ENCODE data around the gene GRM5.

Gene GRM5

GRCh38 chr11:88831303-88831890, 234.4 kb downstream of the GRM5 start:
- H3K27me3 Mint-ChIP-seq (ENCODE audit: low read depth) = no peaks in the 10 kb centered on the region
- H3K4me3 Mint-ChIP-seq = no peak overlapping the region
- H3K9me3 Mint-ChIP-seq = no peaks in the 10 kb centered on the region

GRCh38 chr11:88827018-88827676, 238.6 kb downstream of the GRM5 start:
- no peak overlapping the region for H3K4me3 Mint-ChIP-seq
- no peaks in the 10 kb centered on the region for H3K27me3 Mint-ChIP-seq (ENCODE audit: low read depth)
- no peaks in the 10 kb centered on the region for H3K36me3 Mint-ChIP-seq (ENCODE audit: low read depth)
- no peak overlapping the region for H3K27ac Mint-ChIP-seq
- no peaks in the 10 kb centered on the region for H3K4me1 Mint-ChIP-seq (ENCODE audit: low read depth)
- no peaks in the 10 kb centered on the region for H3K9me3 Mint-ChIP-seq

More at GRCh38 chr11:88831303-88831890, 234.4 kb downstream of the GRM5 start:
- Mint-ChIP-seq H3K36me3 (ENCODE audit: low read depth) (no peaks in the 10 kb centered on the region), H3K27ac (no peak overlapping the region), H3K4me1 (ENCODE audit: low read depth) (no peaks in the 10 kb centered on the region)

- Mint-ChIP-seq H3K36me3 (ENCODE audit: low read depth) (no peaks in the 10 kb centered on the region), H3K27ac (no peak overlapping the region), H3K4me3 (no peak overlapping the region), H3K4me1 (ENCODE audit: low read depth) (no peaks in the 10 kb centered on the region), H3K9me3 (no peaks in the 10 kb centered on the region), H3K27me3 (ENCODE audit: low read depth) (no peaks in the 10 kb centered on the region)
Measured at GRCh38 chr11:88819616-88820015, 246.2 kb downstream of the GRM5 start.

GRCh38 chr11:88818978-88819377, 246.8 kb downstream of the GRM5 start:
- Mint-ChIP-seq H3K4me3 (no peak overlapping the region), H3K9me3 (no peaks in the 10 kb centered on the region), H3K4me1 (ENCODE audit: low read depth) (no peaks in the 10 kb centered on the region), H3K36me3 (ENCODE audit: low read depth) (no peaks in the 10 kb centered on the region), H3K27me3 (ENCODE audit: low read depth) (no peaks in the 10 kb centered on the region), H3K27ac (no peak overlapping the region)

- Mint-ChIP-seq H3K4me1 (ENCODE audit: low read depth) (peaks cover 3% of the 10 kb centered on the region), H3K4me3 (no peak overlapping the region), H3K27me3 (ENCODE audit: low read depth) (peaks cover 8% of the 10 kb centered on the region), H3K36me3 (ENCODE audit: low read depth) (no peaks in the 10 kb centered on the region), H3K27ac (no peak overlapping the region), H3K9me3 (no peaks in the 10 kb centered on the region)
Measured at GRCh38 chr11:88815505-88815904, 250.3 kb downstream of the GRM5 start.

GRCh38 chr11:88814076-88814475, 251.7 kb downstream of the GRM5 start:
- Mint-ChIP-seq H3K36me3 (ENCODE audit: low read depth) (no peaks in the 10 kb centered on the region), H3K4me3 (no peak overlapping the region), H3K4me1 (ENCODE audit: low read depth) (peaks cover 3% of the 10 kb centered on the region), H3K27ac (no peak overlapping the region), H3K9me3 (no peaks in the 10 kb centered on the region), H3K27me3 (ENCODE audit: low read depth) (peaks cover 12% of the 10 kb centered on the region)

GRCh38 chr11:88813233-88813915, 252.4 kb downstream of the GRM5 start:
- Mint-ChIP-seq H3K4me1 (ENCODE audit: low read depth) (peaks cover 3% of the 10 kb centered on the region), H3K9me3 (no peaks in the 10 kb centered on the region), H3K27me3 (ENCODE audit: low read depth) (peaks cover 12% of the 10 kb centered on the region), H3K36me3 (ENCODE audit: low read depth) (no peaks in the 10 kb centered on the region), H3K27ac (no peak overlapping the region), H3K4me3 (no peak overlapping the region)

GRCh38 chr11:88810420-88811097, 255.2 kb downstream of the GRM5 start:
- H3K27ac Mint-ChIP-seq = no peak overlapping the region
- no peaks in the 10 kb centered on the region for H3K9me3 Mint-ChIP-seq
- H3K4me3 Mint-ChIP-seq = no peak overlapping the region
- H3K36me3 Mint-ChIP-seq (ENCODE audit: low read depth) = no peaks in the 10 kb centered on the region
- peaks cover 12% of the 10 kb centered on the region for H3K27me3 Mint-ChIP-seq (ENCODE audit: low read depth)
- peaks cover 3% of the 10 kb centered on the region for H3K4me1 Mint-ChIP-seq (ENCODE audit: low read depth)

- H3K27me3 Mint-ChIP-seq (ENCODE audit: low read depth) = peaks cover 12% of the 10 kb centered on the region
- peaks cover 3% of the 10 kb centered on the region for H3K4me1 Mint-ChIP-seq (ENCODE audit: low read depth)
- H3K4me3 Mint-ChIP-seq = no peak overlapping the region
- H3K9me3 Mint-ChIP-seq = no peaks in the 10 kb centered on the region
- H3K36me3 Mint-ChIP-seq (ENCODE audit: low read depth) = no peaks in the 10 kb centered on the region
- H3K27ac Mint-ChIP-seq = no peak overlapping the region
Measured at GRCh38 chr11:88809126-88809525, 256.7 kb downstream of the GRM5 start.

GRCh38 chr11:88807349-88807748, 258.4 kb downstream of the GRM5 start:
- H3K4me1 Mint-ChIP-seq (ENCODE audit: low read depth) = no peaks in the 10 kb centered on the region
- peaks cover 12% of the 10 kb centered on the region for H3K27me3 Mint-ChIP-seq (ENCODE audit: low read depth)
- H3K9me3 Mint-ChIP-seq = no peaks in the 10 kb centered on the region
- H3K36me3 Mint-ChIP-seq (ENCODE audit: low read depth) = no peaks in the 10 kb centered on the region
- no peak overlapping the region for H3K27ac Mint-ChIP-seq
- H3K4me3 Mint-ChIP-seq = no peak overlapping the region

- no peaks in the 10 kb centered on the region for H3K4me1 Mint-ChIP-seq (ENCODE audit: low read depth)
- no peak overlapping the region for H3K4me3 Mint-ChIP-seq
- H3K27ac Mint-ChIP-seq = no peak overlapping the region
- no peaks in the 10 kb centered on the region for H3K36me3 Mint-ChIP-seq (ENCODE audit: low read depth)
- peaks cover 4% of the 10 kb centered on the region for H3K27me3 Mint-ChIP-seq (ENCODE audit: low read depth)
- no peaks in the 10 kb centered on the region for H3K9me3 Mint-ChIP-seq
Measured at GRCh38 chr11:88806410-88806809, 259.4 kb downstream of the GRM5 start.

- Mint-ChIP-seq H3K4me1 (ENCODE audit: low read depth) (no peaks in the 10 kb centered on the region), H3K27ac (no peak overlapping the region), H3K36me3 (ENCODE audit: low read depth) (no peaks in the 10 kb centered on the region), H3K4me3 (no peak overlapping the region), H3K9me3 (no peaks in the 10 kb centered on the region), H3K27me3 (ENCODE audit: low read depth) (no peaks in the 10 kb centered on the region)
Measured at GRCh38 chr11:88801484-88802123, 264.2 kb downstream of the GRM5 start.

- H3K4me1 Mint-ChIP-seq (ENCODE audit: low read depth) = no peaks in the 10 kb centered on the region
- no peaks in the 10 kb centered on the region for H3K27me3 Mint-ChIP-seq (ENCODE audit: low read depth)
- no peak overlapping the region for H3K27ac Mint-ChIP-seq
- no peaks in the 10 kb centered on the region for H3K36me3 Mint-ChIP-seq (ENCODE audit: low read depth)
- no peaks in the 10 kb centered on the region for H3K9me3 Mint-ChIP-seq
- no peak overlapping the region for H3K4me3 Mint-ChIP-seq
Measured at GRCh38 chr11:88799771-88800500, 265.8 kb downstream of the GRM5 start.

- Mint-ChIP-seq H3K9me3 (no peaks in the 10 kb centered on the region), H3K36me3 (ENCODE audit: low read depth) (no peaks in the 10 kb centered on the region), H3K27ac (no peak overlapping the region), H3K4me1 (ENCODE audit: low read depth) (no peaks in the 10 kb centered on the region), H3K4me3 (no peak overlapping the region), H3K27me3 (ENCODE audit: low read depth) (no peaks in the 10 kb centered on the region)
Measured at GRCh38 chr11:88790182-88790581, 275.6 kb downstream of the GRM5 start.

Measured in T-helper 1 cell treated with Interleukin-12 subunit alpha and Interleukin-12 subunit beta and Interleukin-4 antibody, amounts not matched to agents 30 μg/mL and 1 μg/mL, for 36 hours (primary cell).